ENCODE results near the gene NPIPB8. TPM values are rescaled to one million over a fixed set of nuclear protein-coding genes. Genes with fewer than 3 reads are reported as not detected.

The NPIPB8 gene
- total RNA-seq: 0.39 TPM in 1 of 2 replicates, not detected in the other

DNA sequence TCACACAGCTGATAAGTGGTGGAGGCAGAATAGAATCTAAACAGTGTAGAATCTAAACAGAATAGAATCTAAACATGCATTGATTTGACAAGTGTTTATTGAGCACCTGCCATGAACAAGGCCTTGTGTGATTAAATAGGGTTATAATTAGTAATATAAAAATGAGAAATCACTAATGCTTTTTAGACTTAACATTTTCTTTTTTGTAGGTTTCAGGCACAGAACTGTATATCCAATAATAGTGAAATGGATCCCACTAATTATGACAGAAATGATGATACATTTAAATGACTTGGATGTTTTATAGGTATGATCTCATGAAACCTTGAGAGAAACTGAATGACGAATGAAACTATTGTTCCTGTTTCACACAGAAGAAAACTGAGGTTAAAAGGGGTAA is at the start of gene NPIPB8:
TSS of gene NPIPB8 (plus strand) at position 301 of the 400 bp plus-strand sequence. CDS start 296 bp downstream, outside the sequence.

DNA sequence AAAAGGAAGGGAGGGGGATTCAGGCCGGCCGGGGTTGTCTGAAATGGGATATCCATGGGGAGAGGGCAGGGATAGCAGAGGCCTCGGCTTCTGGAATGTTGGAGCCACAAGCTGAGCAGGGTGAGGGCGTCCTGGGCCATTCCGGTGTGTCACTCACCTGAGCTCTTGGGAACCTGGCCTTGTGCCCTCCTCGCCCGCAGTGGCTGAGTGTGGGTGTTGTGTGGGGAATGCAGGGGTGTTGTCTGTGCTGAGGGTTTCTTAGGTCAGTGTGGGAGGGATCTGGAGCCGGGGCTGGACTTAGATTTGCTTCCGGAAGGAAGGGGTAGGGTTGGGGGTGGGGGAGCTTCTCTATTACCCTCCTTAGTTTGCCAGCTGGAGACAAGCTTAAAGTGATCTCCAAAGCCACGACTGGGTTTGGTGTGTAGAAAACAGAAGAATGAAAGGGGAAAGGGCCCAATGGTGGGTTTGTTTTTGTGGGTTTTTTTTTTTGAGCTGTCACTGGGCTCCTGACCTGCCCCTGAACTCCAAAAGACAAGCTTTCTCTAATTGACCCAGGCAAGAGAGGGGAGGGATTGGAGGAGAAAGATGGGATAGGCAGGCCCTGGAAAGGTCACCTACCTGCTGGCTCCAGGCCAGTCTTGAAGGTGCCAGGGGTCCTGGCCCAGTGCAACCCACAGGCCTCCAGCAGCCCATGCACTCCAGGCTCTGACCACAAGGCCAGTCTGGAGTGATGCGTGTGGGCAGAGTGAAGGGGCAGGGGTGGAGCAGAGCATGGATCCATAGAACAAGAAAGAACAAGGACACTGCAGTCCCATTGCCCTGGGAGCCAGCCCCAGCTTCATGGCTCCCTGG is 40.8 kb upstream of the NPIPB8 start, which contains the start of gene SULT1A2:
TSS of gene SULT1A2 (minus strand) at position 211 of the 852 bp plus-strand sequence. CDS start 1,120 bp downstream, outside the sequence.

DNA sequence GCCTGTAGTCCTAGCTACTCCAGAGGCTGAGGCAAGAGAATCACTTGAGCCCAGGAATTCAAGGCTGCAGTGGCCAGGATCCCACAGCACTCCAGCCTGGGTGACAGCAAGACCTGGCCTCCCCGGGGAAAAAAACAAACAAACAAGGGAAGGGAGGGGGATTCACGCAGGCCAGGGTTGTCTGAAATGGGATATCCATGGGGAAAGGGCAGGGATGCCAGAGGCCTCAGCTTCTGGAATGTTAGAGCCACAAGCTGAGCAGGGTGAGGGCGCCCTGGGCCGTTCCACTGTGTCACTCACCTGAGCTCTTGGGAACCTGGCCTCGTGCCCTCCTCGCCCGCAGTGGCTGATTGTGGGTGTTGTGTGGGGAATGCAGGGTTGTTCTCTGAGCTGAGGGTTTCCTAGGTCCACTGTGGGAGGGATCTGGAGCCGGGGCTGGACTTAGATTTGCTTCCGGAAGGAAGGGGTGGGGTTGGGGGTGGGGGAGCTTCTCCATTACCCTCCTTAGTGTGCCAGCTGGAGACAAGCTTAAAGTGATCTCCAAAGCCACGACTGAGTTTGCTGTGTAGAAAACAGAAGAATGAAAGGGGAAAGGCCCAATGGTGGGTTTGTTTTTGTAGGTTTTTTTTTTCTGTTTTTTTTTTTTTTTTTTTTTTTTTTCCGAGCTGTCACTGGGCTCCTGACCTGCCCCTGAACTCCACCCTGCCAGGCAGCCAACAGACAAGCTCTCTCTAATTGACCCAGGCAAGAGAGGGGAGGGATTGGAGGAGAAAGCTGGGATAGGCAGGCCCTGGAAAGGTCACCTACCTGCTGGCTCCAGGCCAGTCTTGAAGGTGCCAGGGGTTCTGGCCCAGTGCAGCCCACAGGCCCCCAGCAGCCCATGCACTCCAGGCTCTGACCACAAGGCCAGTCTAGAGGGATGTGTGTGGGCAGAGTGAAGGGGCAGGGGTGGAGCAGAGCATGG is 28.0 kb upstream of the NPIPB8 start, which contains the start of gene SULT1A1:
TSS of gene SULT1A1 (minus strand) at position 414 of the 964 bp plus-strand sequence. CDS start 1,189 bp downstream, outside the sequence.

Other genes starting within 250 kb of the NPIPB8 start
- gene EIF3CL, start 234.2 kb upstream of the NPIPB8 start, total RNA-seq: 98.3 and 103 TPM in 2 replicates
- gene NPIPB7, start 165.7 kb upstream of the NPIPB8 start, total RNA-seq: not detected in 2 replicates
- gene CLN3, start 146.0 kb upstream of the NPIPB8 start, total RNA-seq: 13.2 and 14.3 TPM in 2 replicates
- gene APOBR, start 143.4 kb upstream of the NPIPB8 start, total RNA-seq: not detected in 2 replicates
- gene IL27, start 131.2 kb upstream of the NPIPB8 start, total RNA-seq: not detected in 2 replicates
- gene NUPR1, start 99.1 kb upstream of the NPIPB8 start, total RNA-seq: 7.2 and 11.0 TPM in 2 replicates
- 8.8 and 9.0 TPM in 2 replicates for gene SGF29, start 84.1 kb upstream of the NPIPB8 start, total RNA-seq
- gene SULT1A2, start 41.0 kb upstream of the NPIPB8 start, total RNA-seq: not detected in 2 replicates
- 0.20 and 0.37 TPM in 2 replicates for gene SULT1A1, start 28.0 kb upstream of the NPIPB8 start, total RNA-seq
- 112 and 118 TPM in 2 replicates for gene EIF3C, start 73.4 kb downstream of the NPIPB8 start, total RNA-seq
- 2.2 and 2.7 TPM in 2 replicates for gene NPIPB9, start 113.7 kb downstream of the NPIPB8 start, total RNA-seq
- 42.6 and 50.2 TPM in 2 replicates for gene ATXN2L, start 184.9 kb downstream of the NPIPB8 start, total RNA-seq
- 125 and 139 TPM in 2 replicates for gene TUFM, start 208.3 kb downstream of the NPIPB8 start, total RNA-seq
- 10.7 and 19.4 TPM in 2 replicates for gene SH2B1, start 225.8 kb downstream of the NPIPB8 start, total RNA-seq
- 0.20 and 0.37 TPM in 2 replicates for gene ATP2A1, start 240.4 kb downstream of the NPIPB8 start, total RNA-seq

Data from subcutaneous preadipocyte (primary cell).